ENCODE data around the gene PEX5L. TPM values are rescaled to one million over a fixed set of nuclear protein-coding genes. Genes with fewer than 3 reads are reported as not detected.
"Not testable (repeated sequence)": the region's sequence is repeated elsewhere in the genome, so short reads cannot be mapped to it uniquely, and the experiment has no call there.

Gene PEX5L
- total RNA-seq, 6 experiments from 2014 or later: not detected

- H3K4me1 ChIP-seq: no peaks in the 10 kb centered on the region
- ATAC-seq (no peak), DNase-seq (no peak)
- 5% methylated on average over 16 of the region's 16 CpGs for WGBS (ENCODE audit: insufficient coverage, low coverage, low lambda C conversion rate, missing lambda C conversion rate)
- TF ChIP-seq, protein P1, sequence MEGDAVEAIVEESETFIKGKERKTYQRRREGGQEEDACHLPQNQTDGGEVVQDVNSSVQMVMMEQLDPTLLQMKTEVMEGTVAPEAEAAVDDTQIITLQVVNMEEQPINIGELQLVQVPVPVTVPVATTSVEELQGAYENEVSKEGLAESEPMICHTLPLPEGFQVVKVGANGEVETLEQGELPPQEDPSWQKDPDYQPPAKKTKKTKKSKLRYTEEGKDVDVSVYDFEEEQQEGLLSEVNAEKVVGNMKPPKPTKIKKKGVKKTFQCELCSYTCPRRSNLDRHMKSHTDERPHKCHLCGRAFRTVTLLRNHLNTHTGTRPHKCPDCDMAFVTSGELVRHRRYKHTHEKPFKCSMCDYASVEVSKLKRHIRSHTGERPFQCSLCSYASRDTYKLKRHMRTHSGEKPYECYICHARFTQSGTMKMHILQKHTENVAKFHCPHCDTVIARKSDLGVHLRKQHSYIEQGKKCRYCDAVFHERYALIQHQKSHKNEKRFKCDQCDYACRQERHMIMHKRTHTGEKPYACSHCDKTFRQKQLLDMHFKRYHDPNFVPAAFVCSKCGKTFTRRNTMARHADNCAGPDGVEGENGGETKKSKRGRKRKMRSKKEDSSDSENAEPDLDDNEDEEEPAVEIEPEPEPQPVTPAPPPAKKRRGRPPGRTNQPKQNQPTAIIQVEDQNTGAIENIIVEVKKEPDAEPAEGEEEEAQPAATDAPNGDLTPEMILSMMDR (IDR thresholded peaks at IDR 0.05): no peak
- TF ChIP-seq POLR2A (IDR thresholded peaks at IDR 0.05): no peak
- H3K27ac ChIP-seq: no peak overlapping the region
- H3K27me3 ChIP-seq: no peaks in the 10 kb centered on the region
- H3K9me3 ChIP-seq: no peaks in the 10 kb centered on the region
- no peaks in the 10 kb centered on the region for H3K36me3 ChIP-seq
- H3K4me3 ChIP-seq: no peak overlapping the region
- intact Hi-C loops (cut with DNase I): no loop called here
Observed at GRCh38 chr3:180036092-180036670, 556 bp downstream of the PEX5L start.

GRCh38 chr3:180026997-180027396, 9.7 kb downstream of the PEX5L start:
- no peak for TF ChIP-seq POLR2A (IDR thresholded peaks at IDR 0.05)
- TF ChIP-seq, protein P1 (IDR thresholded peaks at IDR 0.05): no peak
- WGBS (ENCODE audit: insufficient coverage, low coverage, low lambda C conversion rate, missing lambda C conversion rate): 33% methylated on average over 1 of the region's 2 CpGs
- H3K4me3 ChIP-seq: no peak overlapping the region

GRCh38 chr3:180018543-180018942, 18.2 kb downstream of the PEX5L start:
- H3K36me3 ChIP-seq: no peaks in the 10 kb centered on the region
- TF ChIP-seq, protein P1 (IDR thresholded peaks at IDR 0.05): no peak
- no peak for TF ChIP-seq POLR2A (IDR thresholded peaks at IDR 0.05)
- no peaks in the 10 kb centered on the region for H3K27me3 ChIP-seq
- no peak for DNase-seq
- no peaks in the 10 kb centered on the region for H3K9me3 ChIP-seq
- ATAC-seq: no peak
- 28% methylated on average over 5 of the region's 5 CpGs for WGBS (ENCODE audit: insufficient coverage, low coverage, low lambda C conversion rate, missing lambda C conversion rate)
- intact Hi-C loops (cut with DNase I): no loop called here
- H3K4me3 ChIP-seq: no peak overlapping the region
- H3K27ac ChIP-seq: no peak overlapping the region
- no peaks in the 10 kb centered on the region for H3K4me1 ChIP-seq

More at GRCh38 chr3:180026997-180027396, 9.7 kb downstream of the PEX5L start:
- no peak for DNase-seq
- no peak overlapping the region for H3K27ac ChIP-seq
- no peaks in the 10 kb centered on the region for H3K9me3 ChIP-seq
- intact Hi-C loops (cut with DNase I): no loop called here
- H3K27me3 ChIP-seq: no peaks in the 10 kb centered on the region
- no peaks in the 10 kb centered on the region for H3K4me1 ChIP-seq
- no peak for ATAC-seq
- no peaks in the 10 kb centered on the region for H3K36me3 ChIP-seq

- Histone ChIP-seq H3K27ac (no peak overlapping the region), H3K9me3 (no peaks in the 10 kb centered on the region), H3K36me3 (no peaks in the 10 kb centered on the region), H3K4me3 (no peak overlapping the region), H3K4me1 (no peaks in the 10 kb centered on the region), H3K27me3 (no peaks in the 10 kb centered on the region)
- TF ChIP-seq, protein P1 (IDR thresholded peaks at IDR 0.05): no peak
- no peak for TF ChIP-seq POLR2A (IDR thresholded peaks at IDR 0.05)
- 40% methylated on average over 3 of the region's 3 CpGs for WGBS (ENCODE audit: insufficient coverage, low coverage, low lambda C conversion rate, missing lambda C conversion rate)
- DNase-seq (no peak), ATAC-seq (no peak)
- intact Hi-C loops (cut with DNase I): no loop called here
Observed at GRCh38 chr3:180017846-180018245, 18.9 kb downstream of the PEX5L start.

DNA sequence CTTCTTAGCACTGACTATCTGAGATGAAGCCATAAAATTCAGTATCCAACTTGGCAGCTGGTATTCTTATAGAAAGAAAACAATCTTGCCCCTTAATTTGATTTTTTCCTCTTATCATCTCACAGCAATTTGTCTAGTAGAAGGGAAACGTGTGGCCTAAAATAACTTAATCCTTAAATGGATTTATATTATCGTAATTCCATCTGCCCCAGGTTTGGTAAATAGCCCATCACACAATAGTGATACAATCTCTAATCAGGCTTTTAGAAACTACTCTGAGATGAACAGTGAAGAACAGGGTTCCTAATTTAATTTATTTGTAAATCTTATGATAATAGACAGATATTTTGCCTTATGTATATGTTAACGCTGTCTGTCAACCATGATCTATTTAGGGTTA, 24.8 kb downstream of the PEX5L start:
- Histone ChIP-seq H3K27me3 (no peaks in the 10 kb centered on the region), H3K9me3 (no peaks in the 10 kb centered on the region), H3K36me3 (no peaks in the 10 kb centered on the region), H3K27ac (no peak overlapping the region), H3K4me1 (no peaks in the 10 kb centered on the region), H3K4me3 (no peak overlapping the region)
- TF ChIP-seq, protein P1 (IDR thresholded peaks at IDR 0.05): no peak
- TF ChIP-seq POLR2A (IDR thresholded peaks at IDR 0.05): no peak
- WGBS (ENCODE audit: insufficient coverage, low coverage, low lambda C conversion rate, missing lambda C conversion rate): 48% methylated on average over 3 of the region's 3 CpGs
- intact Hi-C loops (cut with DNase I): no loop called here
- DNase-seq (no peak), ATAC-seq (no peak)

DNA sequence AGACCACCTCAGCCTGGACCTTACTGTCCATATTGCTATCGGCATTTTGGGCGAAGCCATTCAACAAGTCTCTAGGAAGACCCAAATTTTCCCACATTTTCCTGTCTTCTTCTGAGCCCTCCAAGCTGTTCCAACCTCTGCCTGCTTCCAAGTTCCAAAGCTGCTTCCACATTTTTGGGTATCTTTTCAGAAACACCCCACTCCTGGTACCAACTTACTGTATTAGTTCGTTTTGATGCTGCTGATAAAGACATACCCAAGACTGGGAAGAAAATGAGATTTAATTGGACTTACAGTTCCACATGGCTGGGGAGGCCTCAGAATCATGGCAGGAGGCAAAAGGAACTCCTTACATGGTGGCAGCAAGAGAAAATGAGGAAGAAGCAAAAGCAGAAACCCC, 28.4 kb downstream of the PEX5L start:
- intact Hi-C loops (cut with DNase I); H3K4me1 ChIP-seq; H3K9me3 ChIP-seq; DNase-seq; H3K36me3 ChIP-seq; H3K4me3 ChIP-seq; H3K27me3 ChIP-seq; H3K27ac ChIP-seq; ATAC-seq: not testable (repeated sequence)
- WGBS (ENCODE audit: insufficient coverage, low coverage, low lambda C conversion rate, missing lambda C conversion rate): 54% methylated on average over 3 of the region's 3 CpGs
